Endodermal cell (in vitro differentiated cells): Measurements from ENCODE around the gene KAZN. TPM values are rescaled to one million over a fixed set of nuclear protein-coding genes. Genes with fewer than 3 reads are reported as not detected.

Source experiments
- DNase-seq: peaks from one replicate; pipeline ENCODE4 v3.0.0-alpha.2; 2017
- H3K27ac ChIP-seq: 2 replicates; pipeline ENCODE4 v1.5.1; 2013; ENCODE audit warnings: mild to moderate bottlenecking, low read depth, low read length, moderate library complexity
- H3K27me3 ChIP-seq: 2 replicates; pipeline ENCODE4 v1.6.1; 2013; ENCODE audit warnings: mild to moderate bottlenecking, low read length, moderate library complexity; ENCODE audit not compliant: insufficient read depth, control insufficient read depth, poor library complexity, severe bottlenecking
- H3K36me3 ChIP-seq: 2 replicates; pipeline ENCODE4 v1.7.0; 2013; ENCODE audit warnings: mild to moderate bottlenecking, low read length, moderate library complexity; ENCODE audit not compliant: control insufficient read depth, insufficient read depth
- H3K4me1 ChIP-seq: one replicate; pipeline ENCODE4 v1.7.0; 2013; ENCODE audit warnings: low read length; ENCODE audit not compliant: control insufficient read depth, insufficient read depth
- H3K4me3 ChIP-seq: 2 replicates; pipeline ENCODE4 v1.5.1; 2013; ENCODE audit warnings: mild to moderate bottlenecking, low read length, moderate library complexity
- H3K9ac ChIP-seq: 2 replicates; pipeline ENCODE4 v1.6.1; 2013; ENCODE audit warnings: mild to moderate bottlenecking, low read length, moderate library complexity; ENCODE audit not compliant: poor library complexity, severe bottlenecking; ENCODE audit errors: extremely low read depth
- H3K9me3 ChIP-seq: 2 replicates; pipeline ENCODE4 v1.6.1; 2013; ENCODE audit warnings: mild to moderate bottlenecking, low read length, moderate library complexity; ENCODE audit not compliant: control insufficient read depth
- H3K27ac Mint-ChIP-seq: 2 replicates; pipeline ENCODE4 v1.8.0; 2020; ENCODE audit warnings: mixed read lengths
- H3K27me3 Mint-ChIP-seq: 2 replicates; pipeline ENCODE4 v1.8.0; 2021; ENCODE audit warnings: mild to moderate bottlenecking, mixed read lengths; ENCODE audit not compliant: insufficient read depth
- H3K36me3 Mint-ChIP-seq: 2 replicates; pipeline ENCODE4 v1.8.0; 2020; ENCODE audit warnings: low read depth, mixed read lengths
- H3K4me1 Mint-ChIP-seq: 2 replicates; pipeline ENCODE4 v1.8.0; 2020; ENCODE audit warnings: mixed read lengths
- H3K4me3 Mint-ChIP-seq: 2 replicates; pipeline ENCODE4 v1.8.0; 2020; ENCODE audit warnings: mild to moderate bottlenecking, moderate library complexity, mixed read lengths
- H3K9me3 Mint-ChIP-seq: 2 replicates; pipeline ENCODE4 v1.8.0; 2020; ENCODE audit warnings: mild to moderate bottlenecking, mixed read lengths
- CTCF ChIP-seq: fragments of 200-600 bp; sonication (generic); conservative IDR thresholded peaks from 2 replicates; pipeline ENCODE4 v1.5.0; 2021; ENCODE audit warnings: antibody characterized with exemption, mild to moderate bottlenecking
- WGBS, 2 experiments: methylation state at CpG; one replicate each; pipeline versions ENCODE4 v1.1.5 to v1.1.7; 2013; ENCODE audit warnings: missing lambda C conversion rate in 2 of 2, mixed read lengths in 1 of 2; ENCODE audit not compliant: insufficient coverage in 1 of 2, insufficient read length in 1 of 2; 5-methylcytosine and 5-hydroxymethylcytosine counted together
- total RNA-seq, 2 donors: library from RNA; stranded (reverse); fragmentation: NEBNext Ultra II Directional in 1 of 2; extraction: Animal tissue kit (Norgen Biotek cat#: 25700) in 1 of 2; gene quantifications; 2 replicates in 1 of 2; 3 replicates in 1 of 2; pipeline ENCODE4 v1.2.1, GENCODE V29; 2021

The KAZN gene
- total RNA-seq, 2 donors from 2014 or later = 12.4 to 13.9 TPM

GRCh38 chr1:14728516-14728915 is 130.0 kb downstream of the KAZN start:
- Mint-ChIP-seq H3K36me3 (no peaks in the 10 kb centered on the region), H3K27ac (no peak overlapping the region), H3K4me1 (peaks cover 56% of the 10 kb centered on the region), H3K4me3 (no peak overlapping the region), H3K27me3 (peaks cover 2% of the 10 kb centered on the region), H3K9me3 (no peaks in the 10 kb centered on the region)
- TF ChIP-seq CTCF = no peak
- H3K9ac ChIP-seq = no peak overlapping the region
- DNase-seq = no peak
- H3K4me3 ChIP-seq = no peak overlapping the region
- H3K27me3 ChIP-seq = no peaks in the 10 kb centered on the region
- no peak overlapping the region for H3K27ac ChIP-seq
- WGBS, 2 experiments = 91 to 100% methylated on average over 5 to 7 of the region's 7 CpGs
- no peaks in the 10 kb centered on the region for H3K9me3 ChIP-seq
- H3K4me1 ChIP-seq = peaks cover 7% of the 10 kb centered on the region
- no peaks in the 10 kb centered on the region for H3K36me3 ChIP-seq

GRCh38 chr1:14732728-14733047 is 134.2 kb downstream of the KAZN start:
- Mint-ChIP-seq H3K27me3 (peaks cover 11% of the 10 kb centered on the region), H3K9me3 (no peaks in the 10 kb centered on the region), H3K36me3 (no peaks in the 10 kb centered on the region), H3K4me1 (peaks cover 48% of the 10 kb centered on the region), H3K27ac (peak overlapping the region; percentile 89), H3K4me3 (peak overlapping the region; percentile 32)
- H3K9me3 ChIP-seq = no peaks in the 10 kb centered on the region
- DNase-seq = no peak
- H3K4me1 ChIP-seq = peaks cover 8% of the 10 kb centered on the region
- H3K27me3 ChIP-seq = no peaks in the 10 kb centered on the region
- 38 to 56% methylated on average over 4 to 5 of the region's 5 CpGs for WGBS, 2 experiments
- TF ChIP-seq CTCF = no peak
- H3K27ac ChIP-seq = peak overlapping the region; percentile 36
- no peaks in the 10 kb centered on the region for H3K36me3 ChIP-seq
- no peak overlapping the region for H3K9ac ChIP-seq
- no peak overlapping the region for H3K4me3 ChIP-seq

- peak; percentile 86 for DNase-seq
- Mint-ChIP-seq H3K36me3 (no peaks in the 10 kb centered on the region), H3K4me1 (peaks cover 48% of the 10 kb centered on the region), H3K9me3 (no peaks in the 10 kb centered on the region), H3K27ac (peak overlapping the region; percentile 89), H3K4me3 (peak overlapping the region; percentile 32), H3K27me3 (peaks cover 11% of the 10 kb centered on the region)
- H3K9ac ChIP-seq = no peak overlapping the region
- no peak overlapping the region for H3K4me3 ChIP-seq
- no peaks in the 10 kb centered on the region for H3K9me3 ChIP-seq
- H3K27ac ChIP-seq = peak overlapping the region; percentile 36
- no peak for TF ChIP-seq CTCF
- peaks cover 8% of the 10 kb centered on the region for H3K4me1 ChIP-seq
- no peaks in the 10 kb centered on the region for H3K36me3 ChIP-seq
- WGBS, 2 experiments = 18 to 40% methylated on average over 15 to 21 of the region's 21 CpGs
- no peaks in the 10 kb centered on the region for H3K27me3 ChIP-seq
Measured at GRCh38 chr1:14733048-14733778, 134.7 kb downstream of the KAZN start.
